GM21529 (cell line): ENCODE measurements around the gene ARFRP1.
A peak's percentile ranks its signal among the peaks of the same experiment; 100 is the strongest.
"Not testable (repeated sequence)": the region's sequence is repeated elsewhere in the genome, so short reads cannot be mapped to it uniquely, and the experiment has no call there.

Experiments
- ATAC-seq: cut with Tn5 transposase; IDR thresholded peaks from one replicate; pipeline ENCODE4 v1.9.1; 2021; ENCODE audit not compliant: unreplicated experiment

Gene ARFRP1

DNA sequence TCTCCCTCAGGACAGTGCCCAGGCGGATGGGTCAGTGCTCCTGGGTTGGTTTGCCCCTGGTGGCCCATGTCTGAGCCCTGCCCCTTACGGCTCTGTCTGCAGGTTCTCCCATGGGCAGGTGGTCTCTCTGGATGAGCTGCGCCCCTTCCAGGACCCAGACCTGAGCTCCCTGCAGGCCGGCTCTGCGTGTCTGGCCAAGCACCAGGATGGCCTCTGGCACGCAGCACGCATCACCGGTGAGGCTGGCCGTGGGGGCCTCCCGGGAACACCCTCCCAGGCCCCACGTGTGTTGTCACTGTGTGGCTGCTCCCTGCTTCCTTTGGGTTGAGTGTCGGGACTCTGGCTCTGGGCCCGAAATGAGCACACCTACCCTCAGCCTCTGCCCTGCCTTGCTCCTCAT is 25.3 kb upstream of the ARFRP1 start:
- no peak for ATAC-seq

DNA sequence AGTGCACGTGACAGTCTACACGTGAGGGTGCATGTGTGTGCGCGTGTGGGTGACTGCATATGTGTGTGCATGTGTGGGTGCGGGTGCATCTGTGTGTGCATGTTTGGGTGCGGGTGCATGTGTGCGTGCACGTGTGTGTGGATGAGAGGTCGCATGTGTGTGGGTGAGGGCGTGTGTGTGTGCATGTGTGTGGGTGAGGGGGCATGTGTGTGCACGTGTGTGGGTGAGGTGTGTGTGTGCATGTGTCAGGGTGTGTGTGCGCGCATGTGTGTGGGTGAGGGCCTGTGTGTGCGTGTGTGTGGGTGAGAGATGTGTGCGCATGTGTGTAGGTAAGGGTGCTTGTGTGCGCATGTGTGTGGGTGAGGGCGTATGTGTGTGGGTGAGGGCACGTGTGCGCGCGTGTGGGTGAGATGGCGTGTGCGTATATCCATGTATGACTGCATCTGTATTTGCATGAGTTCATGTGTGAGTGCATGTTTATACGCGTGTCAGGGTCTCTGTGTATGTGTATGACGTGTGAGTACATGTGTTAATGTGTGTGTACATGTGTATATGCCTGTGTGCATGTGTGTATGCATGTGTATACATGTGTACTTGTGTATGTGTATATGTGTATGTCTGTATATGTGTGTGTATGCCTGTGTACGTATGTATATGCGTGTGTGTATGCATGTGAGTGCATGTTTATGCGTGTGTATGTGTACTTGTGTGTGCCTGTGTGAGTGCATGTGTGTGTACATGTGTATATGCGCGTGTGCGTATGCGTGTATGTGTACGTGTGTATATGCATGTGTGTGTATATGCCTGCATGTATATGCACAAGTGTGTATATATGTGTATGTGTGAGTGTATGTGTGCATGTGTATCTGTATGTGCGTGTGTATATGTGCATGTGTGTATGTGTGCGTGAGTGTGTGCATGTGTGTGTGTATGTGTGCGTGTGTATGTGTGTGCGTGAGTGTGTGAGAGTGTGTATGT is 24.6 kb upstream of the ARFRP1 start:
- no peak for ATAC-seq

- no peak for ATAC-seq
Observed at GRCh38 chr20:63731410-63731809, 23.6 kb upstream of the ARFRP1 start.

DNA sequence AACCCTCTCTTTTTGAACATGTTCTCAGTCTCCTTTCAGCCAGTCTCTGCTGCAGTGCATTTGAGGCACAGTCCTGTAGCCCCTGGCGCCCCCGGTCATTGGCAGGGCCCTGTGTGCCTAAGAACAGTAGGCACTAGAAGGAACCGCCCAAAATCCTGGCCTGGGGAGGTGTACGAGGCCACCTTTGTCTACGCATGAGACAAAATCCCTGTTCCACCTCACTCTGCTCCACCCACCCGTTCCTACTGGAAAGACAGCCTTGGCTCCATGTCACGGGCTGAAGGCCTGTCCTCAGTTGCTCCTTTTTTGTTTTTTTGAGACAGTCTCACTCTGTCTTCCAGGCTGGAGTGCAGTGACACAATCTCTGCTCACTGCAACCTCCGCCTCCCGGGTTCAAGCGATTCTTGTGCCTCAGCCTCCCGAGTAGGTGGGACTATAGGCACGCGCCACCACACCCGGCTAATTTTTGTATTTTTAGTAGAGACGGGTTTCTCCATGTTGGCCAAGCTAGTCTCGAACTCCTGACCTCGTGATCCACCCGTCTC is 22.5 kb upstream of the ARFRP1 start:
- ATAC-seq, result not testable (repeated sequence)

- not testable (repeated sequence) for ATAC-seq
Observed at GRCh38 chr20:63722967-63723622, 15.3 kb upstream of the ARFRP1 start.

GRCh38 chr20:63718996-63719395 is 11.2 kb upstream of the ARFRP1 start:
- no peak for ATAC-seq

DNA sequence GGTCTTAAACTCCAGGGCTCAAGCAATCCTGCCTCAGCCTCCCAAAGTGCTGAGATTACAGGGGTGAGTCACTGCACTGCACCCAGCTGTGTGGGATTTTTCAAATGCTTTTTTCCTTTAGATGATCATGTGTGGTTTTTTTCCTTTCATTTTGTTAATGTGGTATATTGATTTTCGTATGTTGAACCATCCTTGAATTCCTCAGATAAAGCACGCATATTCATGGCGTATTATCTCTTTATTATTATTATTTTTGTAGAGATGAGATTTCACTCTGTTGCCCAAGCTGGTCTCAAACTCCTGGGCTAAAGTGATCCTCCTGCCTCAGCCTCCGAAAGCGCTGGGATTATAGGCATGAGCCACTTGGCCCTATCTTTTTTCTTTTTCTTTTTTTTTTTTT is 7.1 kb upstream of the ARFRP1 start:
- no peak for ATAC-seq

DNA sequence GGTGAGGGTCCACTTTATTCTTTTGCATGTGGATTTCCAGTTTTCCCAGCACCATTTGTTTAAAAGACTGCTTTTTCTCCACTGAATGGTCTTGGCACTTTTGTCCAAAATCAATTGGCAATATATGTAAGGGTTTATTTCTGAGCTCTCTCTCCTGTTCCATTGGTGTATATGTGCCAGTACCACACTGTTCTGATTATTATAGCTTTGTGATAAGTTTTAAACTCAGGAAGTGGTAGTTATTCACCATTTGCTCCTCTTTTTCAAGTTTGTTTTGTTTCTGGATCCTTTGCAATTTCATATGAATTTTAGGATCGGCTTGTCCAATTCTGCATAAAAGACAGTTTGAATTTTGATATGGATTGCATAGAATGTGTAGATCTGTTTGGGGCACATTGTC is 4.4 kb upstream of the ARFRP1 start:
- no peak for ATAC-seq

DNA sequence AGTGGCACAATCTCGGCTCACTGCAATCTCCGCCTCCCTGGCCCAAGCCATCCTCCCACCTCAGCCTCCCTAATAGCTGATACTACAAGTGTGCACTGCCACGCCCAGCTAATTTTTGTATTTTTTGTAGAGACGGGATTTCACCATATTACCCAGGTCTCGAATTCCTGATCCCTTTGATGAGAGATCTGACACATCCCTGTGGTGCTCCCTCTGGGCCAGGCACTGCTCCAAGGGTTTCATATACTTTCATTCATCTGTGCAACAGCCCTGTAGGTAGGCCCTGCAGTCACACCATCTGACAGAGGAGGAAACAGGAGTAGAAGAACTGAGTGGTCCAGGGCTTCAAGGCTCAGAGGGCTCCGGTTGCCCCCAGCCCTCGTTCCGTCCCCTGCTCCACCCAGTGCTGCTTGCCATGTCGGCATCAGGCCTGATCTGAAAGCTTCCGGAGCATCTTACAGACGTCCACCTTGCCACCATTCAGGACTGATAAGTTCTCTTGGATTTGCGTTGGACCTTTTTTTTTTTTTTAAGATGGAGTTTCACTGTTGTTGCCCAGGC is 3.4 kb upstream of the ARFRP1 start:
- ATAC-seq, result no peak

- no peak for ATAC-seq
Observed at GRCh38 chr20:63709149-63709527, 1.4 kb upstream of the ARFRP1 start.

DNA sequence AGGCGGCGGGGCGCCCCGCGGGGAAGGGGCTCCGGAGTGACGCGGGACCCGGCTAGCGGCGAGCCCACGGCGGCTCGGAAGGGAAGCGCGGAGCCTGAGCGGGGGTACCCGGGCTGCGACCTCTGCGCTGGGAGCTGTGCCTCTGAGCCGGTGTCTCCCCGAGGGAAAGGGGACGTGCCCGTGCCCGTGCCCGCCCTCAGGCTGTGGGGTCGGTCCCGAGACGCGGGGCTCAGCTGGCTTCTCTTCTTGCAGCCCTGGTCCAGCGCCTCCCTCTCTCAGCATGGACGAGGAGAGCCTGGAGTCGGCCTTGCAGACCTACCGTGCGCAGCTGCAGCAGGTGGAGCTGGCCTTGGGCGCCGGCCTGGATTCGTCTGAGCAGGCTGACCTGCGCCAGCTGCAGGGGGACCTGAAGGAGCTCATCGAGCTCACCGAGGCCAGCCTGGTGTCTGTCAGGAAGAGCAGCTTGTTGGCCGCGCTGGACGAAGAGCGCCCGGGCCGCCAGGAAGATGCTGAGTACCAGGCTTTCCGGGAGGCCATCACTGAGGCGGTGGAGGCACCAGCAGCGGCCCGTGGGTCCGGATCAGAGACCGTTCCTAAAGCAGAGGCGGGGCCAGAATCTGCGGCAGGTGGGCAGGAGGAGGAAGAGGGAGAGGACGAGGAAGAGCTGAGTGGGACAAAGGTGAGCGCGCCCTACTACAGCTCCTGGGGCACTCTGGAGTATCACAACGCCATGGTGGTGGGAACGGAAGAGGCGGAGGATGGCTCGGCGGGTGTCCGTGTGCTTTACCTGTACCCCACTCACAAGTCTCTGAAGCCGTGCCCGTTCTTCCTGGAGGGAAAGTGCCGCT is 749 bp upstream of the ARFRP1 start:
- peak; percentile 5 for ATAC-seq

DNA sequence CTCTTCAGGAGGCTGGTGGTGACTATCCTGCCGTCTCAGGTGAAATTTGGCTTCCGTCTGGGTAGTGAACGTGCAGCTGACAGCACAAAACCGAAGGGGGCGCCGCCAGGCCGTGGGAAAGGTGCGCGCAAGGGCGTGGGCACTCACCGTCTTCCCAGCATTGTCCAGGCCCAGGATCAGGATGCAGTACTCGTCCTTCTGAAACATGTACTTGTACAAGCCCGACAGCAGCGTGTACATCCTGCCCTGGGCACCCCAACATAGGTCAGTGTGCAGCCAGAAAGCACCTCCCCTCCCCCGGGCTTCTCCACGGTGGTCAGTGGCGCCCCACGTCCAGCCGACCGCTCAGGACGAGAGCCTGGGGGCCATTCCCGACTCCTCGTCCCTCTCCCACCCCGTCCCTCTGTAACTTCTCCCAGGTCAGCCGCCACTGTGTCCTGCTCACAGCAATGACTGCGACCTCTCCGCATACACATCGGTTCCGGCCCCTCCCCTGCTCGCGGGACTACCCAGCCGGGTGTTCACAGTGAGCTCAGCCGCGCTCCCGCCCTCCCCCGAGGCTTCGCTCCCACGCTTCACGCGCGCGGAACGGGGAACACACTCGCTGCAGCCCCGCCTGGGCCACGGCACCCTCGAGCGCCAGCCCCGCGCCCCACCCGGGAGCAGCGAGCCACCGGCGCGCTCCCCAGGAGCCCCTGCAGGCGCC is 771 bp downstream of the ARFRP1 start:
- peak; percentile 35 for ATAC-seq

DNA sequence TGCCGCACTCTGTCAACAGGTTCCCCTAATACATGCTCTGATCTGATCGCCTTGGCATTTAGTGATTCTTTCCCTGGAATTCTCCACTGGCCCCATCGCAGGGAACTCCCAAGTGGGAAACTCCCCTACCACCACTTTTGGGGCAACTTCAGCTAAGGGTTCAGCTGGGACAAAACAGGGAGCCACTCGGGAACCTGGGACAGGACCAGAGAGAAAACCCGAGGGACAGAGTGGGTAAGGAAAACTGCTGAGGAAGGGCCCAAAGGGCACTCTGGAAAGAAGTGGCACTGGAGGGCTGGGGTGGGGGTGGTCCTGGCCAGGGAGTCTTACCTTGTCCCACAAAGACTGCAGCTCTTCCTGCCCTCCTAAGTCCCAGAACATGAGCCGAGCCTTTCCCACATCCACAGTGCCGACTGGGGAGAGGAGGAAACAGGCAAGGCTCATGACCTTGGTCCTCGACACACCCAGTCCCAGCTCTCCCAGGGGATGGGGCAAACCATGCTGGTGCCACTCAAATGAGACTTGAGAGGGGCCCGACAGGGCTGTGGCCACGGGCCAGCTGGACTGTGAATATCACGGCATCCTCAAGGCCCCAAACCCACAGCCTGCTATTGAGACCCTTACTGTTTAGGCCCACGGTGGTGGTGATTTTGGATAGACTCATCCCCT is 1.6 kb downstream of the ARFRP1 start:
- ATAC-seq, result no peak

DNA sequence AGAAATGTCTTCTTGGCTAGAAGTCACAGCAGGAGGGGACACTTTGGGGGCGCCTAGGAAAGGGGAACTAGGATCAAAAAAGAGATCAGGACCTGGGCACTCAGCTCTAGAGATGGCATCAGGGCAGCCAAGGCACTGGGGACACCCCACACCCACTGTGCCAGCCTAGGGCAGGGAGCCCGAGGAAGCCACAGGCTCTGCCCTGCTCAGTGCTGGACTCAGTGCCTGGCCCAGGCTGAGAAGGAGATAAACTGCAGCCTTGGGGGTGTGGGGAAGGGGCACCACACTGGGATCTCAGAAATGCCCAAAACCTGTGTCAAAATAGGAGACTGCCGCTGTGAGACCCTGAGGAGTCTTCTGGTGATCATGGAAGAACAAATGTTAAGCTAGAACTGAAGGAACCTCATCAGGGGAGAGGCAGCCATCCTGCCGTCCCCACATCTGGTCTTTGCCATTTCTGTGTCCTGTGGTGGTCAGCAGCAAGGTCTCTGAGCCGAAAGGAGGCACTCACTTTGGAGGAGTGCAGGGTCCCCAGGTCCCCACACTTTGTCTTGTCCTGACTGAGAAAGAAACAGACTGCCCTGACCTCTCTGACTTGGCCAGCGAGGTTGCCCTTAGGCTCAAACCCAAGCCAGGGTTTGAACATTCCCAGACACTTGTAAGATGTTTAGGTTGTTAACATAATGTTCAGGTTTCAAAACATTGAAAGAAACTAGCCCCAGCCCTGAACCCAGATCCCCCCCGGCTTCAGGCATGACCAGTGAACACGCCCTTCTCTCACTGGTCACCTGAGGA is 2.3 kb downstream of the ARFRP1 start:
- no peak for ATAC-seq

GRCh38 chr20:63704749-63705117 is 3.0 kb downstream of the ARFRP1 start:
- no peak for ATAC-seq

DNA sequence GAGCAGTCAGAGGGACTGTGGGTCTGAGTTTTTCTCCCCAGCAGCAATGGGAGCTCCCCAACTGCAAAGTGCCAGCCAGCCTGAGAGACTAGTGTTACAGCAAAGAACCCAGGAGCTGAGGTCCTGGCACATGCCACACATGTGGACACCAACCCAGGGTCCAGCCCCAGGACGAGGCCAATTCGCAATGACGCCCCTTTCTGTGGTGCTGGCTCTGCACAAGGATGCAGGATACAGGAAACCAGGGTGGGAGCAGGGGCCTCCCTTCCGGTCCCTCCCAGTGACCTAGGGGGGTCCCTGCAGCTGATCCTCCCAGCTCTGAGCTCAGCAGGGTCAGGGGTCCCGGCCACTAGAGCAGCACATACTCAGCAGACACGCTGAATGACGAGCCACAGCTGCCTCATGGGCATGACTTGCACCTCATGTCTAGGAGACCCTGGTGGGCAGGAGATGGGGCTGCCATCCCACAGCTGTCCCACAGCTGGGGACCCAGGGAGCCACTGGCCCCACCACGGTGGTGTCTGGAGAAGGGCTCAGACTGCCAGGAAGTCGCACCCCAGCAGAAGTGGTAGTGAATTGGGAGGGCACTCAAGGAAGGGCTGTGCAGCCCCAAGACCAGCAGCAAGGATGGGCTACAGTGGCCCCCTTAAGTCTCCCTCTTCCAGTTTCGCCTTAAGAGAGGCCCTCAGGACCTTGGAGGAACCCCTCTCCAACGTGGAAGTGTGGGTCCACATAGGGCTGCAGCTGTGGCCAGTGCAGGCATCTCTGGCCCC is 3.6 kb downstream of the ARFRP1 start:
- ATAC-seq, result no peak

- no peak for ATAC-seq
Observed at GRCh38 chr20:63703471-63703975, 4.3 kb downstream of the ARFRP1 start.
